IPS-18a (cell line): ENCODE results near the gene HES5.

Experiments used
- H3K27ac ChIP-seq: one replicate; pipeline ENCODE4 v1.5.1; 2013; ENCODE audit warnings: low read length
- H3K27me3 ChIP-seq: one replicate; pipeline ENCODE4 v1.6.1; 2013; ENCODE audit warnings: mild to moderate bottlenecking, low read length; ENCODE audit not compliant: control insufficient read depth, insufficient read depth
- H3K36me3 ChIP-seq: one replicate; pipeline ENCODE4 v1.6.1; 2013; ENCODE audit warnings: low read depth, low read length; ENCODE audit not compliant: control insufficient read depth
- H3K4me1 ChIP-seq: one replicate; pipeline ENCODE4 v1.6.1; 2013; ENCODE audit warnings: low read depth, low read length; ENCODE audit not compliant: control insufficient read depth
- H3K4me3 ChIP-seq: one replicate; pipeline ENCODE4 v1.5.1; 2013; ENCODE audit warnings: low read length
- H3K9ac ChIP-seq: one replicate; pipeline ENCODE4 v1.6.1; 2013; ENCODE audit warnings: mild to moderate bottlenecking, low read length, moderate library complexity
- H3K9me3 ChIP-seq: one replicate; pipeline ENCODE4 v1.6.1; 2013; ENCODE audit warnings: low read depth, low read length; ENCODE audit not compliant: control insufficient read depth

The HES5 gene

DNA sequence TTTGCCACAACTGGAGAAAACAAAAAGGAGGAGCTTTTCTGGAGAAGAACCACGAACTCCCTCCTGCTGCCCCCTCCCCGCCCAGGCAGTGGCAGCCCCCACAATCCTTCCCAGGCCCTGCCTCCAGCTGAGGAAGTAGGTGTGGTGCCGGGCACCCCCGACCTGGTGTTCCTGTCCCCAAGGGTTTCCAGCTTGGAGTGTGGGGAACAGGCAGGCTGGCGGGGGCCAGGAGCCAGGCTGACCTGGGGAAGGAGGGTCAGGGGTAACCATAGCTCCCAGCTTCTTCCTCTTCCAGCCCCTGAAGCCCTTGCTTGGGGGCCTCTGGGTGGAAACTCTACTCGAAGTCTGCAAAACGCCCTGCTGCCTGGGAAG lies 4.2 kb upstream of the HES5 start:
- Histone ChIP-seq H3K36me3 (no peaks in the 10 kb centered on the region), H3K4me1 (no peaks in the 10 kb centered on the region), H3K4me3 (no peak overlapping the region), H3K27ac (no peak overlapping the region), H3K9ac (no peak overlapping the region), H3K9me3 (no peaks in the 10 kb centered on the region), H3K27me3 (peaks cover 60% of the 10 kb centered on the region)

DNA sequence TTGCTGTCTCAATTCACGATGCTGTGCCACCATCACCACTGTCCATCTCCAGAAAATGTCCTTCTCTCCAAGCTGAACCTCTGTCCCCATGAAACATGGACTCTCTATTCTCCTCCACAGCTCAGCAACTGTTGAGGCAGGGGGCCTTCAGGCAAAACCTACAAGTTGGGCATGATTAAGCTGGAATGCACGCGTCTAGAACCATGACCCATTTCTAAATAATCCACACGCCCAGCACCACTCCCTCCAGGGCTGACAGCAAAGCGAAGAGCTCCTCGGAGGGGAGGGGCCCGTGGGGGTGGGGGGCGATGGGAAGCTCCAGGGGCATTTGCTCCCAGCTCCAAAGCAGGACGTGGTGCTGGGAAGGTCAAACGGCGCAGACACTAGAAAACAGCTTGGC lies 3.3 kb upstream of the HES5 start:
- peaks cover 68% of the 10 kb centered on the region for H3K27me3 ChIP-seq

DNA sequence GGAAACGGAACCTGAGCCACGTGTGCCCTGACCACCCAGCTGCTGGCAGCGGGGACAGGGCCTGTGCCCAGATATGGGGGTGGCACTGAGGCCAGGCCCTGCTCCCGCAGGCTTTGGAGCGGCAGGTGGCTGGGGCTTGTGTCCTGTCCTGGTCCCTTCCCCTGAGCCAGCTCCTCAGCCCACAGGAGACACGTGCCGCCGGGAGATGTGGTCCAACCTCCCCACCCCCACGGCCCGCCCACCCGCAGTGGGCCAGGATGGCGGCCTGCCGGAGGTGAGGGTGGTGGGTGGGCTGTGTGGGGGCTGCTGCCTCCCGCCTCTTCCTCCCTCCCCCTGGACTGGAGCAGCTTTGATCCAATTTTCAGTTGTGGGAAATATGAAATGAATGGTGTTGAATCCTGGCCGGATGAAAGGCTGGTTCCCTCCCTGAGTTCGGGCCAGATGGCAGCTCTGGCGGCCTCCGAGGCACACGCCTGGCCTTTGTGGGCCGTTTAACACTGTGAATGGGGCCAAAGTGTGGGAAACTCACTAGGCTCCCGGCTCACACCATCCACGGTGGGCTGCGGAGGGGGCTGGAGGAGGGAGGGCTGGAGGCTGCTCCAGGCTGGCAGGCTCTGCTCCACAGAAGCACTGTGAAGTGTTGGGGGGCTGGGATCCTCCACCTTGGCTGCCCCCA lies 2.6 kb upstream of the HES5 start:
- Histone ChIP-seq H3K36me3 (no peaks in the 10 kb centered on the region), H3K4me1 (peaks cover 4% of the 10 kb centered on the region), H3K9ac (no peak overlapping the region), H3K4me3 (no peak overlapping the region), H3K9me3 (no peaks in the 10 kb centered on the region), H3K27me3 (peaks cover 75% of the 10 kb centered on the region), H3K27ac (no peak overlapping the region)

More for the DNA sequence above, 3.3 kb upstream of the HES5 start:
- Histone ChIP-seq H3K9me3 (no peaks in the 10 kb centered on the region), H3K4me3 (no peak overlapping the region), H3K36me3 (no peaks in the 10 kb centered on the region), H3K4me1 (peaks cover 4% of the 10 kb centered on the region), H3K9ac (no peak overlapping the region), H3K27ac (no peak overlapping the region)

DNA sequence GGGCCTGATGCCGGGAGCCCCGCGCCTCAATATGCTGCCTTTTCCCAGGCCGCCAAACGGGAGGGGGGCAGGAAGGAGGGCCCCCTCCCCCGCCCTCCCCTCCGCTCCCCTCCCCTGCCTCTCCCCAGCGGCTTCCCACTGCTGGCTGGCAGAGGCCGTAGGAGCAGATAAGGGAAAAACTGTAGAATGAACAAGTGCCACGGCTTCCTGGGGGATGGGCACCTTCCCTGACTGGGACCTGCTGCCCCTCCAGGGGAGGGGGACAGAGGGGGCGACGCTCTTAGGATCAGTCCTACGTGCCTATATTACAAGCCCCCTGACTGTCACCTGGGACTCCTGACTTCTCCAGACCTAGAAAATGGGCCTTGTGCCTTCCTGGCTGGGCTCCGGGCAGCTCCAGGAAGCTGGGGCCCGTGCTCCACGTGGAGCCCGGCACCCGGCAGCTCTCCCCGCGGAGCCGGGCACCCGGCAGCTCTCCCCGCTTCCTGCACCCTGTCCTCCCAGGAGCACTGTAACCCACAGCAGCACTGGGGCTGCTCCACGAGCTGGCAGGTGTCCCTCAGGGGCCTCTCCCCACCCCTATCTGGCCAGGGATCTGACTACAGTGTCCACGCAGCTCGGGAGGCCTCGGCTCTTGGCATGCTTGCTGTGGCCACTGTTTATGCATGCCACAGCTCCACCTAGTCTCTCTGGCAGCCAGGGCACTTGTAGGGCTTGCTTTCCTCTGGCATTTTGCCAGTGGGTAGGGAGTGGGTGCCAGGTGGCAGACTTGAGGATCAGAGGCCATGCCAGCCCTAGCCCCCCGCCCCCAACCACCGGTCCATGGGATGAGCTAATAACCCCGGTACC lies 674 bp upstream of the HES5 start:
- Histone ChIP-seq H3K4me3 (no peak overlapping the region), H3K36me3 (no peaks in the 10 kb centered on the region), H3K9ac (no peak overlapping the region), H3K9me3 (no peaks in the 10 kb centered on the region), H3K4me1 (peaks cover 7% of the 10 kb centered on the region), H3K27ac (no peak overlapping the region), H3K27me3 (peaks cover 75% of the 10 kb centered on the region)

DNA sequence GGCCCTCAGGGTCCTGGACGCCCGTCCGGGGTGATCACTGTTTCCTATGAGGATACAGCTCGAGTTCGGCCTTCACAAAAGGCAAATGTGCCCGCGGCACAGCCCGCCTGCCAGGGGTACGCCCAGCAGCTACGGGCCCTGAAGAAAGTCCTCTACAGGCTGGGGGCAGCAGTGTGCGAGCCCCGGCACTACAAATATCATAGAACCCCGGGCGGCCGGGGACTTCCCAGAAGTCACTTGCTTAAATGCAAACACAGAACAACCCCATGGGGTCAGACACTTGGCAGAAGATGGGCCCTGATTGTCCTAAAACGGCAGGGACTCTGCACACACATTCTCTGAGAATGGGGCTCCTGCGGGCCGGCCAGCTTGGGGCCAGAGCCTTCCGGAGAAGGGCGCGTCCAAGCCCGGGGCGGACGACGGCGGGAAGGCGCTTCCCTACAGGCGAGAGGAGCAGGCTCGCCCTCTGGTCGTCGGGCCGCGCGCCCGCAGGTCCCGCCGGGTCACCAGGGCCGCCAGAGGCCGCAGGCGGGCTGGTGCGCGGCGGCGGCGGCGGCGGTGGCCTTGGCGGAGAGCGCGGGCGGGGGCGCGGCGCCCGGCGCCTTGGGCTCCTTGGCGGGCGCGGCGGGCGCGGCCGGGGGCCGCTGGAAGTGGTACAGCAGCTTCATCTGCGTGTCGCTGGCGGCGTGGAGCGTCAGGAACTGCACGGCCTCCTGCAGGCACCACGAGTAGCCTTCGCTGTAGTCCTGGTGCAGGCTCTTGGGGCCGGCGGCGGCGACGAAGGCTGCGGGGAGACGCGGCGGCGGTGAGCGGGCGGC lies 888 bp downstream of the HES5 start:
- H3K9ac ChIP-seq, result no peak overlapping the region
- no peaks in the 10 kb centered on the region for H3K36me3 ChIP-seq
- peaks cover 71% of the 10 kb centered on the region for H3K27me3 ChIP-seq
- peak overlapping the region; percentile 35 for H3K4me3 ChIP-seq
- no peaks in the 10 kb centered on the region for H3K9me3 ChIP-seq
- H3K27ac ChIP-seq, result no peak overlapping the region
- peaks cover 10% of the 10 kb centered on the region for H3K4me1 ChIP-seq

DNA sequence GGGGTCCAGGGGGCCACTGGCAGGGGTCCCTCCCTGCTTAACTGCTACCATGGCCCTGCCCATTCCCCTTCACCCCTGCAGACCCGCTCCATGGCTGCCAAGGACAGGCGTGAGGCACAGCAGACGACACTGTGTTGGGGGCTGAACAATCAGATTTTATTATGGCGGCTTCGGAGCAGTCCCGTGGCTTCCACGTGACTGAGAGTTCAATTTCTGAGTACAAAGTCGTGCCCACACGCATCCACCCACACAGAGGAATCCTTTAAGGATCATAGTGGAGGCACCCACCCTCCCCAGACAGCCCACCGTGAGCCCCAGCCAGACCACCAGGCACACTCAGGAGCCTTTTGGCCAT lies 1.5 kb downstream of the HES5 start:
- Histone ChIP-seq H3K9ac (no peak overlapping the region), H3K4me3 (peak overlapping the region; percentile 35), H3K27me3 (peaks cover 65% of the 10 kb centered on the region), H3K27ac (no peak overlapping the region), H3K4me1 (peaks cover 10% of the 10 kb centered on the region), H3K36me3 (no peaks in the 10 kb centered on the region), H3K9me3 (no peaks in the 10 kb centered on the region)

DNA sequence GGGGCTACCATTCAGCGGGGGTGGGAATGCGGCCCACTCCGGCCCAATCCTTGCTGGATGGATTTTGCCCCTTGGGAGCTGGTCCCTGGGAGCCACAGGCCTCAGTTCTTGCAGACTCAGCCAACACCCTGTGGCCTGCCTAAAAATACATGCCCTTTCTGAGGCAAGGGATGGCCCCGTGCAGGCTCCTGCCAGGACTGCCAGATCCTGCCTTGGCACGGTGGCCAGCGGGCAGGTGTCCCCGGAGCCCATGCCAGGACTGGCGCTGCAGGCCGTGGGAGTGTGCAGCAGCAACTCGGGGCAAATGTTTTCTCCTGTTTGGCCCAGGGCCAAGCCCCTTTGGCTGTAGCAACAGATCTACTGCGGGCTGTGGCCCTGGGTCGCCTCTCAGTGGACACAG lies 2.0 kb downstream of the HES5 start:
- Histone ChIP-seq H3K4me3 (no peak overlapping the region), H3K9me3 (no peaks in the 10 kb centered on the region), H3K27me3 (peaks cover 59% of the 10 kb centered on the region), H3K36me3 (no peaks in the 10 kb centered on the region), H3K27ac (no peak overlapping the region), H3K9ac (no peak overlapping the region), H3K4me1 (peaks cover 10% of the 10 kb centered on the region)

DNA sequence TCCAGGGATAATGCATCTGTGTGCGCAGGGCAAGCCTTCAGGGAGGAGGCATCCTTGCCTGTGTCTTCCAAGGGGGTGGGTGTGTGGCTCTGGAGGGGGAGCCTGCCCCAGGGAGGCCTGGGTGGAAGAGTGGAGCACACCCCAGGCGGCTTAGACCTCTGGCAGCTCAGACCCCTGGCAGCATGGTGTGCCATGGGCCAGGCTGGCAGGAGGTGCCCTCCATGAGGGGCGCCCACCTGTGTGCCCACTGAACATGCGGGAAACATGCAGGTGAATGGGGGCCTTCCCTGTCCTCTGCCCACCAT lies 2.6 kb downstream of the HES5 start:
- no peaks in the 10 kb centered on the region for H3K9me3 ChIP-seq
- H3K4me1 ChIP-seq, result peaks cover 10% of the 10 kb centered on the region
- H3K9ac ChIP-seq, result no peak overlapping the region
- H3K4me3 ChIP-seq, result no peak overlapping the region
- H3K27ac ChIP-seq, result no peak overlapping the region
- H3K36me3 ChIP-seq, result no peaks in the 10 kb centered on the region
- peaks cover 54% of the 10 kb centered on the region for H3K27me3 ChIP-seq

DNA sequence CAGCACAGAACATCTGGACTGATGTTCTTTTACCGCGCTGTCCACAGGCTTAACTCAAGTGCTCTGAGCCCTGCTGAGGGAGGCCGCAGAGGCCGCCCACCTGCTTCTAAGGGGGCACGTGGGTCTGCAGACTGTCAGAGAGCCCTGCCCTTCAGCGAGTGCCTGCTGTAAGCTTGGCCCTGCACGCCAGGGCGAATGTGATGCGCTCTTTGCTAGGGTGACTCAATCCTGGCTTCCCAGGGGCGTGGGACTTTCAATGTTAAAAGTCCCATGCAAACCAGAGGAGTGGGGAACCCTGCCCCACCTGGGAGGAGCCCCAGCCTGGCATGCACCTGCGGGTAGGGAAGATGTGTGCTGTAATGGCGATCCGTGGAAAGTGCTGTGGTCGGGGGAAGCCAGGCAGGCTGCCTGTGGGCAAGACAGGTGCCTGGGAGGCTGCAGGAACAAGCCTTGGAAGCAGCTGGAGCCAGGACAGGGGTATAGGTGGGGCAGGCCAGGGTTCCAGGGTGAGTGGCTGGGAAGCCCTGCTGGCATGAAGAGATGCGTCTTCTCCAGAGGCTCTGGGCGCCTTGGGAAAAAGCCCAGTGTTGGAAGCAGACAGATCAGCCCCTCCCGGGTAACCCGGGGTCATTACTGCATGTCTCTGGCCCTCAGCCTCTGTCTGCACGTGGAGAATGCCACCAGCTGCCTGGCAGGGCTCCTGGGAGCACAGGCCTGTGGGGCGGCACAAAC lies 3.1 kb downstream of the HES5 start:
- Histone ChIP-seq H3K36me3 (no peaks in the 10 kb centered on the region), H3K9me3 (no peaks in the 10 kb centered on the region), H3K4me1 (peaks cover 10% of the 10 kb centered on the region), H3K27me3 (peaks cover 50% of the 10 kb centered on the region), H3K27ac (no peak overlapping the region), H3K9ac (no peak overlapping the region), H3K4me3 (peak overlapping the region; percentile 47)

DNA sequence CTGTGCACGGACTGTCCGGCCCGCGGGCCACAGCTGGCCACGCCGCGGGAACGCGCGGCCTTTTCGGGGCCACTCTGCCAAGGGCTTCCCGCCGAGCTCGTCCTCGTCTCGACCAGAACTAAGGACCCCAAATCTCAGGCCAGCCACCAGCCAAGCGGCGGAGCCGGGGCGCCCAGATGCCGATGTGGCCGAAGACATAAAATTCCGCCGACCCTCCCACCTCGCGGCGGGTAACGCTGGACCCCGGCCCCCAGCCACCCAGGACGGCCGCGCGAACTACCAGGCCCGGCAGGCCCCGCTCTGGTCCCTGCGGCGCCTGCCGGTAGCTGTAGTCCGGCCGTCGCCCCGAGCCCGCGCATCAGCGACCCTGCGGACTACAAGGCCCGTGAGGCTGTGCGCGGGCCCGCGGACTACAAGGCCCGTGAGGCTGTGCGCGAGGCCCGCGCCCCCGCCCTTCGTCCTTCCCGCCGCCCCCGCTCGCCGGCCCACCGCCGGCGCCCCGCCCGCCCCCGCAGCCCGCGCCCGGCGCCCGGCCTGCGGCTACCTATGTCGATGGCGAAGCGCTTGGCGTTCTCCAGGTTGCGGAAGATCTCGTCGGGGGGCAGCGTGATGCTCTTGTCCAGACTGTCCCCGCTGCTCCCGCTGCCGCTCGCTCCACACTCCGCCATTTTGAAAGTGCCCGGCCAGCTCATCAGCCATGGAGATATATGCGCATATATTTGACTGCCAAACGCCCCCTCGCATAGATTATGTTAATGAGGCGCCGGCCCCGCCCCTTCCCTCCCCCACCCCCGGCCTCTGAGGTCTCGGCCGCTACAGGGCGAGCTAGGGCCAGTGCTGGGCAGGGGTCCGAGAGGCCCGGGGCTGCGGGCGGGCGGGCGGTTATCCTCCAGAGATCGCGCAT lies 3.9 kb downstream of the HES5 start, which contains the start of gene PANK4:
Gene PANK4 (minus strand): TSS at position 677 of the 904 bp plus-strand sequence. CDS start 9 bp downstream, at position 668.
- H3K36me3 ChIP-seq, result peaks cover 2% of the 10 kb centered on the region
- peak within 1 kb of the TSS; percentile 89 for H3K4me3 ChIP-seq
- peaks cover 42% of the 10 kb centered on the region for H3K27me3 ChIP-seq
- H3K9me3 ChIP-seq, result no peaks in the 10 kb centered on the region
- no peak within 1 kb of the TSS for H3K27ac ChIP-seq
- H3K4me1 ChIP-seq, result peaks cover 10% of the 10 kb centered on the region
- H3K9ac ChIP-seq, result peak within 1 kb of the TSS; percentile 71
